Stimulated activated CD4-positive, alpha-beta T cell treated with anti-CD3 and anti-CD28 coated beads, Interleukin-12 subunit alpha, Interleukin-12 subunit beta, amount 100 ng/mL, for 4 hours (primary cell): ENCODE results near the gene SPOP.
A peak's percentile ranks its signal among the peaks of the same experiment; 100 is the strongest.
"Not testable (repeated sequence)": the region's sequence is repeated elsewhere in the genome, so short reads cannot be mapped to it uniquely, and the experiment has no call there.

Experiments
- DNase-seq: peaks from one replicate; pipeline ENCODE4 v3.0.0-alpha.2; 2020

SPOP gene

DNA sequence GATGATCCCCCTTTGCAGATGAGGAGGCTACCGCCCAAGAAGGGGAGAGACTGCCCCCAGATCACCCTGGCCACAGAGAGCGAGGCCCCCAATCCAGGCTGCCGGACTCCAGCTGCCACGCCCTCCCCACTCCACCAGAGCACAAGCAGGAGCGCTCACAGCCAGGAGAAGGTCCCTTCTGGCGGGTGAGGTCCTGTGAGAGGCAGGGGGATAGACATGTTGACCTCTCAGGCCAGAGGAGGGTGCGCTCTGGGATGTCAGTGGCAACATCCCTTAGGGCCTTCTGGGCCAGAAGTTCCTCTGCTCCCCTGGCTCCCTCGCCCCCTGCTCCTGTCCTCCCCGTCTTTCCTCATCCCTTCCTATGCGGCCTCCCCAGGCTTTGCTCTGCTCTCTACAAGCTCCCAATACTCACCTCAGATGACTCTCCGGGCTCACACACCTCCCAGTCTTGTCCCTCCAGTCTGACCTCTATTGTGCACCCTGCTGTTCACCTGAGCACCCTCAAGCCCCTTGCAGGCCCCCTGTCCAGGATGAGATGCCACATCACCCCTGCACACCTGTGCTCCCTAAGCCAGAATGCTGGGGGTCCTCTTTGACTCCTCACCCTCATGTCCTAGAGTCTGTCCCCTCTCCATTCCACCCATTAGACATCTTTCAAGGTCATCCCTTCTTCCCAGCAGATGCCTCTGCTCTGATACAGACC, 107.2 kb downstream of the SPOP start:
- no peak for DNase-seq

DNA sequence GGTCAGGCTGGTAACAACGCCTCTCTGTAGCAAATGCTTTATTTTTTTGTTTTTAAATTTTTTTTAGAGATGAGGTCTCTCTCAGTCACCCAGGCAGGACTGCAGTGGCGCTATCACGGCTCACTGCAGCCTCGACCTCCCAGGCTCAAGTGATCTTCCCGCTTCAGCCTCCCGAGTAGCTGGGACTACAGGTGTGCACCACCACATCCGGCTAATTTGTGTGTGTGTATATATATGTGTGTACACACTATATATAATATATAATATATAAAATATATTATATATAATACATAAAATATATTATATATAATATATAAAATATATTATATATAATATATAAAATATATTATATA, 109.2 kb downstream of the SPOP start:
- not testable (repeated sequence) for DNase-seq

DNA sequence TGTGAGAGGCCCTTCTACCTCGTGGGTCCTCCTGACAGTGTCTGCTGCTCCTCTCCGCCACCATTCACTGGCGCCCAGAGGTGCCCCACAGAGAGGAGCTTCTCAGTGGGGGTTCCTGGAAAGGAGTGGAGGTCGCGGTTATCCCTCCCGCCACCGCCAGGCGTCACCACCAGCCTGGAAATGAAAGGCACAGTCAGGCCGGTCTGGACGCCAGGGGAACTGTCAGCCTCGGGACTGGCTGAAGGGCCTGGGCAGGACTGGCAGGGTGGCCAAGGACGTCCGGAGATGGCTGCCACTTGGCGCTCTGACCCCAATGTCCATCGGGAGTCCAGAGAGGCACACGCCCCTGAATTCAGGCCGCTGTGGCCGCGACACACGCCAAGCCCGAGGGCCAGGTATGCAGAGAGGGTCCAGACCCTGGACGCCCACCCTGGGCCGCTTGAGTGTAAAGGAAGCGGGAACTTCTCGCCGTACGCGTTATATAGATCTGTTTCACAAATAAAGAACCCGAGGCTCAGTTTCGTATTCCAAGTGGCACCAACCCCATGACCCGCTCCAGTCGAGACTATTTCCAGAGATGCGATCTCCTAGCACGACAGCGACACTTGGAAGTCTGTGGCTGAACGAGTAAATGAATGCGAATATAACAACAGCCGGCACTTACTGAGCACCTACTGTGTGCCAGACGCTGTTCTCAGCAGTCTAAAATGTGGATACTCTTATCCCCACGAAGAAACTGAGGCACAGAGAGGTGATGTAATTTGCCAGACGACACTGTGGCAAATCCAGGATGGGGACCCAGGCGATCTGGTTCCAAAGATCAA, 109.8 kb downstream of the SPOP start:
- DNase-seq, result peak; percentile 86

DNA sequence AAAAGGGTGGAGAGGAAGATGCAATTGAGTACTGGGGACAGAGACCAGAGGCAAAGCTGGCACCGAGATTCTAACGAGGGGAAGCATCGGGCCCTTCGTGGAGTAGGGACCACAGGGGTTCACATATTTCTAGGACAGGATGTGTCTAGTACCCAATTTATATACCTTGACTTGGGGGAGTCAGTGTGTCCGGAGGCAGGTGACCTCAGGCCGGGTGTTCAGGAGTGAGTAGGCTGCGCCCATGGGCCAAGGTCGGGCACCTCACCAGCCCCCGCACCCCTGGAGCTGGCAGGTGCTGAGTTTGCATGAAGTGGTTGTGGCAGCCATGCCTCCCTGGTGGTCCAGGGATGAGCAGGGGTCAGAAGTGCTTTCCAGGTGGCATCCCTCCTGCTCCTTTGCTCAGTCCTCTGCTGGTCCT, 110.8 kb downstream of the SPOP start:
- no peak for DNase-seq

DNA sequence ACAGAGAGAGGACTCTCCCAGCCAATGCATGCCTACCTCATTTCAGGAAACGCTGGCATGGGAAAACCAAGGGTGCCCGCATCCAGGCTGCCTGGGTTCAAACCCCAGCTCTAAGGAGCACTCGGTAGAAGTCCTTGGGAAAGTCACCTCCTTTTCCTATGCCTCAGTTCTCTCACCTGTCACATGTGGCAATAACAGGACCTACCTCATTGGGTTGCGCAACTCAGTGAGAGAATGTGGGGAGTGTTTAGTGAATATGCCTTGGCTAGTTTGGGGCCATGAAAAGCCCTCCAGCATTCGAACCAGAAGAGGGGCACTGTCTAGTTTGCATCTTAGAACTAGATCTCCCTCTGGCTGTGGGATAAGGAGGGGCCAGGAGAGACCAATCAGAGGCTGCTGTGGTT, 111.2 kb downstream of the SPOP start:
- DNase-seq, result no peak

DNA sequence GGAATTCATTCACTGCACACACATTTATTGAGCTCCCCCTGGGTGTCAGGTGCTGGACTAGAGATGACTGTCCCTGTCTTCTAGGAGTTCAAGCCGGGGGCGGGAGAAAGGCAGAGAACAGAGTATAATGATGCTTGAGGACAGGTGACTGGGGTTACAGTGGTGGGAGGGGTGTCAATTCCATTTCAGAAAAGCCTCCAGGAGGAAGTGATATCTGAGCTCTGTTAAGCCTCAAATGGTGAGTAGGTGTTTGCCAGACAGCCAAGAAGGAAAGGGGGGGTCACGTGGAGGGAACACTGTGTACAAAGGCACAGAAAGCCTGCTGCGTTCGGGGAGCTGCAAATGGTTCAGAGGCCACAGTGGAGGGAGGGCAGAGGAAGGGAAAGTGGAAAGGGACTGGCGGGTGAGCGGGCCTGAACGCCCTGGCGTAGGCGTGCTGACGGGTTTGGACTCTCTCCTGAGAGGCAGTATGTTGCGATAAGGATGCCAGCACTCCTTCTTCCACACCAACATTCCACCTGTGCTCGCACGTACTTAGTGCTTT, 111.9 kb downstream of the SPOP start:
- DNase-seq, result no peak

DNA sequence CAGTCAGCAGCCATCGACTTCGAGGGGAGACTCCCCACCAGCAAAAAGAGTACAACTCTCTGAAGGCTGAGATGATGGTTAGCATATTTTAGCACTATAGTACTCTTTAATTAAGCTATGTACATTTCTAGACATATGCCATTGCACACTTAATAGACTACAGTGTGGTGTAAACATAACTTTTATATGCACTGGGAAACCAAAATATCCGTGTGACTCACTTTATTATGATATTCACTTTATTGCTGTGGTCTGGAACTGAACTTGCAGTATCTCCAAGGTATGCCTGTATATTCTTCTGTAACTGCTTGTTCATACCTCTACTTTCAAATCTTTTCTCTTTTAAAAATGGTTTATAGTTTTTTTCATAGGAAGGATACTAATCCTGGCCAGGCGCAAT, 113.3 kb downstream of the SPOP start:
- DNase-seq, result no peak

DNA sequence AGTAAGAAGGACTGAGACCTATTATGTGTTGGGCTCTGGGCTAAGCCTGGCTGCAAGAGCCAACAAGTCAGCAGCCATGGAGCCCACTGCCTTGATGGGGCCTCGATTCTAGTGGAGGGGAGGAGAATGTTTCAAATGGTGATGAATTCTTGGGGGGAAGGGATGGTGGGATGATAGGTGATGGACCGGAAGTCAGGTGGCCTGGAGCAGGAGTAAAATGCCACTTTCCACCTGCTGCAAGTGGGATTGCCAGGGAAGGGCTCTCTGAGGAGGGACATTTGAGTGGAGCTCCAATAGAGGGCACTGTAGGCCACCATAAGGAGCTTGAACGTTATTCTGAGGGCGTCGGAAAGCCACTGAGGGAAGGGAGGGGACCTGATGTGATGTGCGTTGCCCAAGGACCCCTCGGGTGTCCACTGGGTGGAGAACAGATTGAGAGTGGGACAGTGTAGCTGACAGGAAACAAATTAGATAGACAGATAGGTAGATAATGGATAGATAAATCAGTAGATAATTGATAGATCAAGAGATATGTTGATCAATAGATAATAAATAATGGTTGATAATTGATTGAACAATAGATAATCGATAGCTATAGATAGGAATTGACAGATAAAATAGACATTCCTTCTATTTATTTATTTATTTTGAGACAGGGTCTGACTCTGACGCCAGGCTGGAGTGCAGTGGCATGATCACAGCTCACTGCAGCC, 120.4 kb downstream of the SPOP start:
- no peak for DNase-seq

DNA sequence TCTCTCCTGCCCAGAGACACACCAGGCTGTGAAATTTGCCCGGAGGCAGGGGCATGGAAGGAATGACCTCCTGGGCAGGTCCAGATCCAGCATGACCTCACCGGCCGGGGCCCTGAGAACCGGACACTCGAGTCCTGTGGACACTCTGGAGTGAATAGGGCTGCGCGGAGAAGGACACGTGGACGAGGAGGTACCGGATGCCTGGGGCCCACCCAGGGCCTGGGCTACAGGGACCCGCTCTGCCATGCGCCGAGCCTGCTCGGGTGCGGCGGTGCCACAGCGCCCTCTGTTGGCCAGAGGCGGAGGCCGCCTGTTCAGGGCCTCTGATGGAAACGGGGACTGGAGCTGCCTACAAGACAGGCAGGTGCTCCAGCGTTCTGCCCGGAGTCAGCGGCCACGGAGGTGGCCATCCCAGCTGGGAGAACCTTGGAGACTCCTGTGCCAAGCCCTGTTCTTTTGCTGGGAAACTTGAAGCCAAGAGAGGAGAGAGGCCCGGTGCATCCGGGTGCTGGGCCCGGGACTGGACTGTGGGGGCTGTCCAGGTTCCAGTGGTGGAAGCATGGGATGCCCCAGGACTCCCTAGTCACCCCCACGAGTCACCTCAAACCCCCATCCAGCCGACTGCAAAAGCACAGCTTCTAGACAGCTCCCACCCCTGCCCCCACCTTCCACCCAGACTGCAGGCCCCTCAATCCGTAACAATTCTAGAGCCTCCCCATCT, 121.5 kb downstream of the SPOP start:
- peak; percentile 85 for DNase-seq

DNA sequence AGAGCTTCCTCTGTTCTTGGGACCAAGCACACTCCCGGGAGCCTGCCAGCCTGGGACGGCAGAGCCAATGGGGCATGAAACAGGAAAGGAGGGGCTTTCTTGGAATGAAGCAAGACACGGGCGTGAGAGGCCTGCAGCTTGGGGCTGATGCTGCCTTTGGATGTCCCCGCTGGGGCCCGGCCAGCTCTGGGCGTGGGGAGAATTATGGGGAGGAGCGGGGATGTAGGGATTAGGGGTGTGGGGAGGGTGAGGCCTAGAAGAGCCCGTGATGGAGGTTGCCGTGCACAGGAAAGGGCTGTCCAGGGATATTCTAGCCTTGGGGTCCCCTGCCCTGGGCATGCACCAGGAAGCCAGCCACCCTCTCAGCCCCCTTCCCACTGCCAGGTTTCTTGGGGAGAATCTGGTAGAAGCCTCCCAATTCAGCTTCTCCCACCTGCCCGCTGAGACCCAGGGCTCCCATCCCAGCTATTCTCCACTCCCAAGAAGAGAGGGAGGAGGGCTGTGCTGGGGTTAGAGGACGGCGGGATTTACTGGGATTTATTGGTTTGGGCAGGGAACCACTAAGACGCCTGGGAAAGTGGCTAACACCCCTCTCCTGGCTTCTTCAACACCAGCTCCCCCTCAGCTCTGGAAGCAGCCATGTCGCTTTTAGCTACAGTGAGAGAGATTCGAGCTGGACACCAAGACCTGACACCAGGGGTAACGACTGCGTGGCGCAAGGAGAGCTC, 122.2 kb downstream of the SPOP start:
- no peak for DNase-seq

DNA sequence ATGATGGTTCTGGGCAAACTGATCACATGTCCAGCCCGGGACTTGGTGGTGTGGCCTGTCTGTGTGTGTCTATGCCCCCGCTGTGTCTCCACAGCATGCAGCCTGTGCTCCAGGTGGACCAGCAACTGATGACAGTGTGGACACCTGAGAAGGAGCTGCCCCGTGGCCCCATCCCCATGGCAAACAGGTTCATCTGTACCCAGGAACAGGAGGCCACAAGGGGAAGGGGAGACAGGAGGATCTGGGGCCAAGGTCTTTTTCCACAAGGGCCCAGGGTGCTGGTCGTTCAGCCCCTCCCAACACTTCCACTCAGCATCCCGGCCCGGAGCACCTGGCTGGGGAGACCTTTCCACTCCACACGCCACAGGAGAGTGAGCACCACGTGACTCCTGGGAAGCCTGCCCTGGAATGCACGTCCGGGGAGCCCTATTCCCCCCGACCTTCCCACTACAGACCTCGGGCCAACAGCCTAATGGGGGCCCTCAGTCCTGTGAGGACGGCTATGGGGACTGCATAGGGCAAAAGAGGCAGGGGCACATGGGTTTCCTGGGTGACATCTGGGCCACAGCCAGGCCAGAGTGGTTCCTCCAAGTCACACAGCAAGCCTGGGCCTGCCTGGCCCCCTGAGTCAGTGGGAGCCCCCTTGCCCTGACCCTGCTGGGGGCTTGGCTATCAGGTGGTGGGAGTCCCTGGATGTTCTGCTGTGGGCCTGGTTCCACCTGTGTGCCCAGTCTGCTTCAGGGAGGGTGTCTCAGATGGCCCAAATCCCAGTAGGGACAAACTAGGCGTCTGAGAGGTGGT, 123.0 kb downstream of the SPOP start:
- DNase-seq, result no peak

DNA sequence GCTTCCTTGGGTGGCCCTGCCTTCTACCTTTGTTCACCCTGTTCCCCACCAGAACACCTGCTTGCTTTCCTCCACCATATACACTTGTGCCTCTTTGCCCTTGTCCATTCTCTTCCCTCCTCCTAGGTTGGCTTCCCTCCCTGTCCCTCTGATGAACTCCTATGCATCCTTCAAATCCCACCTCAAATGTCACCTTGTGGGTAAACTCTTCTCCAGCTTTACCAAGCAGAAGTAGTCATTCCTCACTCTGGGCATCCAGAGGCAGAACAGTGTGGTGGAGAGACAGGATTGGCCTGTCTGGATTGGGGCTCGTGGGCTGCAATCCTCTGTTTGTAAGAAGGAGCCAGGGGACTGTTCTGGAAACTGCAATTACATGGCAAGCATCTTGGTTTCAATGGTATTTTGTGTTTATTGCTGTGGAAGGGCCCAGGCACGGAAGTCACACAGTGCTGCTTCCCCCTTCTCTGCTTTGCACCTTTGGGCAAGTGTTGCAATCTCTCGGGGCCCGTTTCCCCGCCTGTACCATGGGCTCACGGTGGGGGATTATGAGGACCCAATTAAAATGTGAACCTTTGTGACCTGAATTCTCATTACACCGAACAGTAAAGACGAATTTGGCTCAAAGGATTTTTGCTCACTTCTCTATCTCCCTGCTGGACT, 124.1 kb downstream of the SPOP start:
- DNase-seq, result no peak

DNA sequence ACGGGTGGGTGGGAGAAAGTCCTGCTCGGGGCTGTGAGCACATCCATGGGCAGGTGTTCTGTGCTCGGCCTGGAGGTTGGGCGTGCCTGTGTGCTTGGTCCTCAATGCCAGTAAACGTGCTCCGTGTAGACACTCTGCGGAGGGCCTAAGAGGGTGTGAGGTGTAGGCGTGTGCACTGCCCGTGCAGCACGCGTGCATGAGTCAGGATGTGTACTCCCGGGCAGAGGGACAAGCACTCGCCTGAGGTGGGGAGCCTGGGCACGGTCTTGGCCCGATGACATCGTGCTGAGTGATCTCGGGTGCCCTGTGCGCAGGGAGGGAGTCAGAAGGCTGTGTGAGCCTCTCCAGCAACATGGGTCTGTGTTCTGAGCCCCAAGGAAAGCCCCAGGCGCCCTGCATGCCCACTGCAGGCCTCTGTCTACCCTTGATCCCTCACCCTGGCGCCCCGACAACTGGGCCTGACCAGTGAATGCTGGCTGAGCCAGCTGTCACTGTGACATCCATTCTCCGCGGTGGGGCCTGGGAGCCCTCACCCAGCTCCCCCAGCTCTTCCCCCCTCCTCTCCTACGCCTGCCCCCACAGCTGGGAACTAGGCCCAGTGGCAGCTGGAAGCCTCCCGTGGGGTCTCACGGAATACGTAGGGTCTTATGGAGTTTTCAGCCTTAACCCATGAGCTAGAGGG, 125.7 kb downstream of the SPOP start:
- no peak for DNase-seq

DNA sequence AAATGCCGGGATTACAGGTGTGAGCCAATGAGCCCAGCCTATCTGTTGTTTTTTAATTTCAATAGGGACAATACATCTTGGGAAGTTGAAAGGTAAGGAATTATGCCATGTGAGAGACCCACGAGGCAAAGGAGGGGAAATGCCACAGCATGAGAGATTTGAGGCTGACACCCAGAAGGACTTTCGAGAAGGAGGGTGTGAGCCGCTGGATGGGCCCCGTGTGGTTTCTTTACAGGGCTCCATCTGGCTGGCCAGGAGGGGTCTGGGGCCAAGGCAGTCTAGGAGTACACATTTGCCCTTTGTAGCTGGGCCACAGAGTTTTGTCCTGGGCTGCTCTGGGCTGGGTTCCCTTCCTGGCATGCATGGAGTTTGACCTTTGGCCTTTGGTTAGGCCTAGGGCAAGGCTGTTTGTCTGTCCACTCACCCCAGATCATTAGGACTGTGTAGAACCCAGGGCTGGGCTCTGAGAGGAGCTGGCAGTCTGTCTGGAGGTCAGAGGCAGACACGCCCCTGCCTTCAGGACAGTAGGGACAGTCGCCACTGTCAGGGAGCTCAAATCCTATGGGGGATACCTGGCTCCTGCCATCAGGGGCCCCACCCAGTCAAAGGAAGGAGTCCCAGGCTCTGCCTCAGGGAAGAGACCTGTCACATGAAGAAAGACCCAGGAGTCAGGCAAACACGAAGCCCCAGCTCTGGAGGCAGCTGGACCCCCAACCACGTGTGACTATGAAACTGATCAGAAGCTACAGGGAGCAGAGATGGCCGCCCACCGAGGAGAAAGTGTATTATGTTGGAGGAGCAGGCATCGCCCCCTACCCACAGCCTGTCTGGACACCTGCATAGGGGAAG, 126.5 kb downstream of the SPOP start:
- no peak for DNase-seq

DNA sequence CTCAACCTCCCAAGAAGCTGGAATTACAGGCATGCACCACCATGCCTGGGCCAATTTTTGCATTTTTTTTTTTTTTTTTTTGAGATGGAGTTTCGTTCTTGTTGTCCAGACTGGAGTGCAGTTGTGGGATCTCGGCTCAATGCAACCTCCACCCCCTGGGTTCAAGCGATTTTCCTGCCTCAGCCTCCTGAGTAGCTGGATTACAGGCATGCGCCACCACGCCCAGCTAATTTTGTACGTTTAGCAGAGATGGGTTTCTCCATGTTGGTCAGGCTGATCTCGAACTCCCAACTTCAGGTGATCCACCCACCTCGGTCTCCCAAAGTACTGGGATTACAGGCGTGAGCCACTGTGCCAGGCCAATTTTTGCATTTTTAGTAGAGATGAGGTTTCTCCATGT, 127.1 kb downstream of the SPOP start:
- not testable (repeated sequence) for DNase-seq

DNA sequence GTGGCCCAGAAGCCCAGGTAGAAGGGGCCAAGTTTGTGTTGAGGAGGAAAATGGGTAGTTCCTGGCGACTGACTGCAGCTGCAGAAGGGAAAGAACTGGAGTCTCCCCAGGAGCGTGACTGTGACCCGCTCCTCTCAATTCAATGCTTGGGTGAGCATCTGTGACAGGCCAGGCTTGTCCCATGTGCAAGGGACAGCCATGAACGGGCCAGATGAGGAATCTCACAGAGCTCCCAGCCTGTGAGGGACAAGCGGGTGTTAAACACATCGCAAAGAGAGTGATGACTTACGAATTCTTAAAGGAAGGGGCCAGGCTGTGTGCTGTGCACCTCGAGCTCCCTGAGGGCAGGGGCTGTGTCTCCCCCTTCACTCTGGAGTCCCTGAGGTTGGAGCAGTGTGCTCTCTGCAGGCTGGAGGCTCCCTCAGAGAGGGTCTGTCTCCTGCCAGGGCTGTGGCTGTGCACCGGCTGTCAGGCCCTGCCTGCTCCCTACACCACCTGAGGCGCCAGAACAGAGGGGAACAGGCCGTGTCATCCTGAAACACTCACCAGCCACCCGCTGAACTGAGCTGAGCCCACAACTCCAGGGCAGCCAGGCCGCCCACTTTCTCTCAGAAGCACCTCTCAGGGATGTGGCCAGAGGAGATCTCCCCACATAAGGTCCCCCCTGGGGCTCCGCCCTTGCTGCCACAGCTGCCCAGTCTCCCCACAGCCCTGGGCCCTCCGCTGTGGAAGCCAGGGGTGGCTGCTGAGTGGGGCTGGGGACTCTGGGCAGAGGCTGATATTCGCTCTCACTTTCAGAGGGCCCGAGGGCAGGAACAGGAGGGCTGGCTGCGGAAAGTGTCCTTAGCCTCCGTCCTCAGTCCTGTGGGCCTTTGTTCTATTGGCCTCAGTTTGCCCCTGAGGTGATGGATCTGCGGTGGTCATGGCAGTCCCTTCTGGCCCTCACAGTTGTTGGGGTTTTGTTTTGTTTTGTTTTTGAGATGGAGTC, 127.9 kb downstream of the SPOP start:
- DNase-seq, result no peak

DNA sequence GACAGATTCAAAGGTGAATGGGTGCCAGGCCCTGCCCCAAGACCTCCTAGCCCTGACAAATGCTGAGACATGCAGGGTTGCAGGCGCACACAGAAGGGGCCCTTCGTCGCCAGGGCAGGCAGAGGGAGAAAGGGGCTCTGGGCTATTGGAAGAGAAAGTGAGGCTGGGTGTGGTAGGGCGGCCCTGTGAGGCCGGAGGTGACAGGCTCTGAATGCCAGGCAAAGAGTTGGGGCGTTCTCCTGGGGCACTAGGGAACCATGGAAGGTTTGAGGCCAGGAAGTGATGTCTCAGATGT, 128.6 kb downstream of the SPOP start:
- no peak for DNase-seq
